HG03558 (cell line): ENCODE results near the gene NUB1.

Source experiments
- ATAC-seq: cut with Tn5 transposase; IDR thresholded peaks from one replicate; pipeline ENCODE4 v1.9.1; 2021; ENCODE audit warnings: moderate number of reproducible peaks; ENCODE audit not compliant: unreplicated experiment; ENCODE audit errors: extremely low read depth

NUB1 gene

DNA sequence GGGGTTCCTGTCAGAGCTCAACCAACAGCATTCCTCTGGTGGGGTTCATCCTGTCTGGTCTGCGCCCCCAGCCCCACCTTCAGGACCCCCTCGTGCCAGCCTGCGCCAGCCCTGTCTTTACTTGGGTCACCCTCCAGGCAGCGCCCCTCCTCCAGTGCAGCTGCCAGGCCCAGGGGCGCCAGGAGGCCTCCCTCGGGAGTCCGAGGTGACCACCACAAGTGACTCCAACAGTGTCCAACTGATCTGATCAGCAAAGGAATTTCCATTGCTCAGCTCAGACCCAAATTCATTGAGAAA is 57.6 kb downstream of the NUB1 start:
- ATAC-seq = no peak

DNA sequence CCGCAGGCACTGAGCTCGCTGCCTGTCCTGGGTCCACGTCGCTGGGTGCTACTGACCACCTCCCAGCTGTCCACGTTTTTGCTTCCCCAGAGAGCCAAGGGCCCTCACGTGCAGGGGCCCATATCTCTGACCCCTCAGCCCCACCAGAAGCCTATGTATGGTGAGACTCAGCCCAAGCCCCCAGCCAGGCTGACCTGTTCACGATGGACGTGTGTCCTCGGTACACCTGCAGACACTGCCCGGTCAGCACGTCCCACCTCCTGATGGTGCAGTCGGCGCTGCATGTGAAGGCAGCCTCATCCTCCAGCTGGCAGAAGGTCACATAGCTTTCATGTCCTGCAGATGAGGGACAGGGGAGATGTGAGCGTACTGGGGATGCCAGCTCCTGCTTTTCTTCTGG is 58.3 kb downstream of the NUB1 start:
- ATAC-seq = no peak

DNA sequence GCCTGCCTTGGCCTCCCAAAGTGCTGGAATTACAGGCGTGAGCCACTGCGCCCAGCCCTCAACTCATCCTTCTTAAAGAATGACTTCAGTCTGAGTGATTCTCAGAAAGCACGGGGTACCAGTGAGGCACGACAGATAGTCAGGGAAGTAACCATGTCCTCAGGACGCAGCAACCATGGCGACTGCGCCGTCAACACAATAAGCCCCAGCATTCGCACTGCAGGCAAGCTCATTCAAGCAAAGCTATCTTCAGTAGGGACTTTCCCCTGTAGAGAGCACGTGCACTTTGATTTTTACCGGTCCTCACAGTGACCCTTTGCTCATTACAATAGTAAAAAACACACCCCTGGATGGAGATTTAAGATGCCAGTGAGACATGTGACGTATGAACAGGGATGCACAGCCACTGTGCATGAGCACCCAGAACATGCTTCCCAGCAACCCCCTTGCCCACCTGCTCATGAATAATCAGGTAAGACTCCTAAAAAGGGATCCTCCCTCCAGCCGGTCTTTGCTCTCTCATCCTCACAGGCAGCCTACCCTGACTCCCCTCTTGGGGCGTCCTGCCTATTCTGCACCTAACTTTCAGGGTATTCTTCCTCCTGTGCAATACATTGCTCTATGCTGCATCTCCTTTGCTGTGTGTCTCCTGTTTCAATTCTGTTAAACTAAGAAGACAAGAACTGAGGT is 59.2 kb downstream of the NUB1 start:
- no peak for ATAC-seq

DNA sequence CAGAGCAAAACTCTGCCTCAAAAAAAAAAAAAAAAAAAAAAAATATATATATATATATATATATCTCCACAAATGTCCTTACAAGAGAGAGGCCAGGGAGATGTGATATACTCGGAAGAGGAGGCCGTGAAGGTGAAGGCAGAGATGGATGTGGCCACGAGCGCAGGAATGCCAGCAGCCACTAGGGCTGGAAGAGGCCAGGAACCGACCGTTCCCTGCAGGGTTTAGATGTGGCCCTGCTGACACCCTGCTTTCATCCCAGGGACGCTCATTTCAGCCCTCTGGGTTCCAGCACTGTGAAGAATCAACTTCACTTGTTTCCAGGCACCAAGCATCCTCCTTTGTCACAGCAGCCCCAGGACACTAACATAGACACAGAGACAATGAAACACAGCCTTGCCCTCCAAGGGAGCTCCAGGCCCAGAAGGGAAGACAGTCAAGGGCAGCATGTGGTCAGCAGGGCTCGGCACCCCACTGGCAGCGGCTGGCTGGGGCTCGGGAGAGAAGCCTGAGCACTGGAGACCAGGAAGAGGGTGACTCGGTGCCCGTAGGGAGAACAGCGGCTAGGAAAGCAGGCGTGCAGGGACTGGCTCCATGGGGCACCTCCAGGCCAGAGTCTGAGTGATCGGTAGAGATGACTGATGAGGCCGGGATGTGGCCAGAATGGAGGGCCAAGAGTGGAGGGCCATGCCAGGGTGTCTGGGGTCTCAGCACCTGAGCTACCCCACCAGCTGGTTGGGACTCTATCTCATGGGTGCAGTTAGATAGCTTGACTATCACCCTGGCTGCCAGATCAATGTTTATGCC is 60.6 kb downstream of the NUB1 start:
- no peak for ATAC-seq

DNA sequence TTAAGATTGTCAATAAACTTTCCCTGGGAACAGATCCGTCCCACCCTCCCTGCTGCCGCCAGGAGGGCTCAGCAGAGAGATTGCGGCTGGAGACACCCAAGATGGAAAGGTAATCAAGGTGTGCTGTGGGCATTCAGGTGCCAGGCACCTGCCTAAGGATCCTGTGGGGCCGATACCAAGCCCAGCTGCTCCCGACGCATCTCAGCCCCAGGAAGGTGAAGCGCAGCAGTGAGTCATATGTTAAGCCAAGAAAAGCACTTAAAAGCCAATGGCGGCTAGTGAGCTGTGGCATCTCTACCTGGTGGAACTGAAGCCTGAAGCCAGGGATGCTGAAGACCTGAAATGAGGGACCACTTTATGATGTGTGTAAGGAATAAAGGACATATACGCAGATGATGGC is 62.2 kb downstream of the NUB1 start:
- no peak for ATAC-seq

DNA sequence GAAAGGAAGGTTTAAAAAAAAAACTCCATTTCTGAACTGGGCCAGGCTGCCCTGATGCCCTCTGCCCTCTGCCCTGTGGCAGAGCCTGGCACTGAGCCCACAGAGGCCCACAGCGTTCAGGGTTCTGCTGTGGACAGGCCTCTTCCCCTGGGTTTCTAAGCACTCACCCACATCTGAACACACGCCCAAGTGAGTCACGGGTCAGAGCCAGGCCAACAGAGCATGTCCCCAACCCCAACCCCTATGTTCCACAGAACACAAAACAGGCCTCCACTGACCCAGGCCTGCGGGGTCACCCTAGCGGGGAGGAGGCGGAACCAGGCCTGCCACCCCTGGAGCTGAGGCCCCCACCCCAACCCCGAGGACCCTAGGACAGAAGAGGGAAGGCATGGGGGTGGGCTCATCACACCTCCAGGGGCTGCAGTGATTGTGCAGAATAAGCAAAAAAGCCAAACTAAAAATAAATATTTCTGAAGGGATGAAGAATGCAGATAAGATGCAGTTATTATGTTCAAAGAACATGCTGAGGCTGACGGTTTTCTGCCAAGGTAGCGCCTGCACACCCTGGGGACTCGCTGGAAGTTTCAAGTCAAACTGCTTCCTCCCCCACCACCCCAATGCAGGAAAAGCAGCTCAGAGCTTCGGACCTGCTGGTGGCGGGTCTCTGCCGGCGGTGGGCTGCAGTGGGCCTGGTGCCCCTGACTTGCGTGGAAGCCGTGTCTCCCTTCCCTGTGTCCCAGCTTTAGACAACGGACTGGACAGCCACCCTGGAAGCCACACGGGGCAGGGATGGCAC is 62.8 kb downstream of the NUB1 start:
- no peak for ATAC-seq

DNA sequence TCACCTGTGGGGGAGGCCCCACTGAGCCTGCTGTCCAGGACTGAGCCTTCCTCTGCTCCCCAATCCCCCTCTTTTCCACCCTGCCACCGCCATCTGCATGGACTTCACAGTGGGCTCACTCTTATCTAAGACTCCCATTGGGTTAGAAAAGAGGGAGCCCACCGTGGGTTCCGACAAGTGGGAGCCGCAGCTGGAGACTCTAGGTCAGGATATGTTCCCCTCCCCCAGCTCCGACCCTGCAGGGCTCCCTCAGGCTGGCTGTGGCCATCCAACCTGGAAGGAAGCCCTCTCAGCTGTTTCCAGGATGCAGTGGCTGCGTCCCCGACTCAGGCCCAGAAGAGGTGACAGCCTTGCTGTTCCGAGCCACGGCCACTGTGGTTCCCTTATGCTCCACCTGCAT is 63.4 kb downstream of the NUB1 start:
- no peak for ATAC-seq

DNA sequence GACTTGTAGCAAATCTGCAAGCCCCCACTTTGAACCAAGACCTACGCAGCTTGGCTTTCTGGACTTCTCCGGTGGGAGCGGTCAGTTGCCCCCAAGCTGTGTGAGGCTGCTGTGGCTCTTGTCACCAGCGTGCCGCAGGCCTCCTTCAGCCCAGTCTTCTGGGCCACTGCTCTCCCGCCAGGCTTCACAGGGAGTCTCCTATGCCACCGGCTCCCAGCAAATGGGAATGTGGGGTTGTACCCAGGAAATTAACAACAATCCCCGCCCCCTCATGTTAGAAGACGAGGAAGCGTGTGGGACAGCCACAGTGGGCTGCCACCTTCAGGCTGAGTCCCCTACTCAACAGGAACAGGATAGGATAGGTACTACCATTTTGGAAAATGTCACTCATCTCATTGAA is 64.0 kb downstream of the NUB1 start:
- ATAC-seq = no peak

DNA sequence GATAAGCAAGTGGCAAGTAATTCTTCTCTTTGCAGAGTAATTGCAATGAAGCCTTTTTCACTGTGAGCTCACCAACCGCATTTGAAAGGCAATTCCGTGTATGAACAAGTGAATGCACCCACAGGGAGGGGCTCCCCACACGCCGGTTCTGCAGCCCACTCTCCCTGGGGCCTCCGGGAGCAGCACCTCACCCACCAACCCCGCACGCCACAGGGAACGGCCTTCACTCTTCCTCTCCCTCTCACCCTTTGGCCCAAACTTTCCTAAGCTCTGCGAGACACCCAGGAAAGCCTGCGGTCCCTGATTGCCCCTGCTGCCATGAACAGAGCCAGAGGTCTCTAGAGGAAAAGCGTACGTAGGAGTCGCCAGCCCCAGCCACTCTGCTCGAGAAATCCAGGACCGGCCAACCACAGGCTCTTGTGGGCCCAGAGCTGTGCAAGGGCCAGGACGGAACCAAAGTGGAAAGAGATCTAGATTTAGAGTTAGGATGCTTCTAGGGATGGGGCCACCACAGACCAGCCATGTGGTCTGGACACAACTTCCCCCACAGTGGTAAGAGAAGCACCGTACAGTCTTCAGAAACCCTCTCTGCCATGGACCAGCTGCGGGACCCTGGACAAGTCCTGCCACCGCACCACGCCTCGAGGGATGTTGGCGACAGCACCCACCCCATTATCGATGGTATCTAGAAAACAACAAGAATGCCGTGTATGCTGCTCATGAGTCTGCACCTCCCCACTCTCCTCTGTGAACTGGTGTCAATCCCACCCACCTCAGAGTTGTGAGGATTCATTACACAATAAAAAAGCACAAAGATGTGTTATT is 64.7 kb downstream of the NUB1 start:
- no peak for ATAC-seq

DNA sequence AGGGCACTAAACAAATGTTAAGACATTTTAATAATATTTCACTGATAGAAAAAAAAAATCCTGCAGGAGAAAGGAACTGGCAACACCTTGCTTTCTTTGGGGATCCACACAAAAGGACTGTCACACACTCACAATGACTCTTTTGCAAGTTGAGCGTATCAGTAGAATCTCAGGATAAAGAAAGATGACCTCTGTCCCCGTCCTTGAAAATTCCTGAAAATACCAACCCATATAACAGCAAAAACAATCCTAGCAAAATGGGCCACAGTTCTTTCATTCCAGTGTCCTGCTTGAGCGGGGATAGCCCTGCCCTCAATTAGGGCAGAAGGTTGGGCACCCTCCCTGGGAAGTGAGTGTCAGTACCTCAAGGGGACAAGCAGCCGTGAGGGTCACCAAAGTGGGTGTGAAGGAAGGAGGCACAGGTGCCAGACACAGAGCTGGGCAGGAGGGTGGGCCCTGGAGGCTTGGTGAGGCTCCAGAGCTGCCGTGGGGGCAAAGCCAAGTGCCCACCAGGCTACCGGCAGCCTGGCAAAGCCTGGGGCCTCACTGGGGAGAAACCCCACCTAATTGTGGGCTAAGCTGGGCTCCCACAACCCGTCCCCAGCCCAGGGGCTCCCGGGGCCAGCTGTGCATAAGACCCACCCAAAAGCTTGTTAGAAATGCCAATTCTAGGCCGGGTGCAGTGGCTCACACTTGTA is 65.4 kb downstream of the NUB1 start:
- ATAC-seq = no peak

DNA sequence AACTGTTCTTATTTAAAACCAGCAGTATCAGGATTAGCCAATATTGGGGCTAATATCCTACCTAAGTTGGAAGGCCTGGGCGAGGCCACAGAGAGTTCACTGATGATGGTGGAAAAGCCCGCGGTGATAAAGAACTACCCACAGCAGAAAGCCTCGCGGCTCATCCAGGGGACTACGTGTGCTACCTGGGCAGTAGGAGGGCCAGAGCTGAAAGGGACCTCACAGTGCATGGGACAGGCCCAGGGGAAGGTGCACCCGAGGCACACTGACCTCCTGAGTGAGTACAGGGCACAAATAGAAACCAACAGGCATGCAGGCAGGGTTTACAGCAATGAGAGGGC is 66.9 kb downstream of the NUB1 start:
- no peak for ATAC-seq

DNA sequence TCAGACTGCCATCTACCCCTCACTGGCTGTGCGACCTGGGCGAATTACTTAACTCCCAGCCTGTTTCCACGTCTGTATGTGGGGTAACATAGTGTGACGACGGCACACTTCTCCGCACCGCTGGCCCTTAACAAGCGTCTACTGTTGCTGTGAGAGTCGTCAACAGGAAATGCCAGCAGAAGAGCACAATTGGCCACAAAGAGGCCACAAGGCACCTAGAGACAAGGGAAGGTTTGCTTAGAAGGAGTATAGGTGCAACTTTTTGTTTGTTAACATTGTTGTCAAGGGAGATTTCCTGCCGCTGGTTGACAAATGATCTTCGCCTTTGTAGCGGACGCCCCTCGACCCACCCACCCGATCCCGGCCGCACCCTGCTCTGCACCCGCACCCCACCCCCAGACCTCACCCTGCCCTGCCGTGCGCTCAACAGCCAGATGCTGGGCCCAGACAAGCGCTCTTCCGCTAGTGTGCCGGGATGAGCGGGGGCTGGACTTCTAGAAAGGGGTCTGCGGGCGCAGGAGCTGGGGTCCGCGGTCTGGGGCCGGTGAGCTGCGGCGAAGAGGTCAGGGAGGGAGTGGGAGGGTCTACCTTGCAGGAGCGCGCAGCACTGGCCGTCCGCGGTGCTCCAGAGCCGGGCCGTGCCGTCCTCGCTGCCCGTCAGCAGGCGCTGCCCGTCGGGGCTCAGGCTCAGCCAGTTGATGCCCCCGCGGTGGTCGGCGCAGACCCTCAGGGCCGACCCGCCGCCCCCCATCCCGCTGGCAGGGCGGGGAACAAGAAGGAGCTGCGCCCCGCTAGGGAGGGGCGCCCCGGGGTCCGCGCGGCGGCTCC is 67.4 kb downstream of the NUB1 start:
- no peak for ATAC-seq

DNA sequence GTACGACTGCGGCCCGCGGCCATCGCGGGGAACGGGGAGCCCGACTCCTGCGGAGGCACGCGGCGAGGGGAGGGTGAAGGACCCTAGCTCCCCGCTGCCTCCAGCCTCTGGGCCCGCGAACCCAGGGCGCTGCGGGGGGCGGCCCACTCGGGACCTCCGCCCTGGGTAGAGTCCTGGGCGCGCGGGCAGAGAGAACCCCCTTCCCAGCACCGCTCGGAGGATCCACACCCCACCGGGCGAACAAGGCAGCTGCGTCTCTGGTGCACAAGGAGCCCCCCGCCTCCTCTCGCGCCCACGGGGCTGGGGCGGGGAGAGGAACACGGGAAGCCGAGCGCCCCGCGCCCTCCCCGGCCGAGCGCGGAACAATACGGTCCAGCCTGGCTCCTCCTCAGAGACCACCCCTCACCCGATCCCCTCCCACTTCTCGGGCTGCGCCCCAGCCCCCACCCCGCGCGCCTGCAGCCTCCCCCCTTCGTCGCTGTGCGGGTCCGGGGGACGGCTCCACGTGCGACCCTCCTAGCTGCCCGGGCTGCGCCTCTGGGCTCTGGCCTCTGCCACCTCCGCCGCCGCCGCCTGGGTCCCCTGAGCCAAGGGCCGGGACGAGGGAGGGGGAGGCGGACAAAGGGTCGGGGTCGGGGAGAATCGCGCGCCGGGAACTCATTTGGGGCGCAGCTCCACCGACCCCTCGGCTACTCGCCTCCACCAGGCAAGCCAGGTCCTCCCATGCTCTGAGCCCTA is 68.2 kb downstream of the NUB1 start, which contains the start of gene WDR86:
Gene WDR86 (minus strand): TSS at position 372 of the 738 bp plus-strand sequence. CDS start 449 bp downstream, outside the sequence.
- no peak for ATAC-seq

DNA sequence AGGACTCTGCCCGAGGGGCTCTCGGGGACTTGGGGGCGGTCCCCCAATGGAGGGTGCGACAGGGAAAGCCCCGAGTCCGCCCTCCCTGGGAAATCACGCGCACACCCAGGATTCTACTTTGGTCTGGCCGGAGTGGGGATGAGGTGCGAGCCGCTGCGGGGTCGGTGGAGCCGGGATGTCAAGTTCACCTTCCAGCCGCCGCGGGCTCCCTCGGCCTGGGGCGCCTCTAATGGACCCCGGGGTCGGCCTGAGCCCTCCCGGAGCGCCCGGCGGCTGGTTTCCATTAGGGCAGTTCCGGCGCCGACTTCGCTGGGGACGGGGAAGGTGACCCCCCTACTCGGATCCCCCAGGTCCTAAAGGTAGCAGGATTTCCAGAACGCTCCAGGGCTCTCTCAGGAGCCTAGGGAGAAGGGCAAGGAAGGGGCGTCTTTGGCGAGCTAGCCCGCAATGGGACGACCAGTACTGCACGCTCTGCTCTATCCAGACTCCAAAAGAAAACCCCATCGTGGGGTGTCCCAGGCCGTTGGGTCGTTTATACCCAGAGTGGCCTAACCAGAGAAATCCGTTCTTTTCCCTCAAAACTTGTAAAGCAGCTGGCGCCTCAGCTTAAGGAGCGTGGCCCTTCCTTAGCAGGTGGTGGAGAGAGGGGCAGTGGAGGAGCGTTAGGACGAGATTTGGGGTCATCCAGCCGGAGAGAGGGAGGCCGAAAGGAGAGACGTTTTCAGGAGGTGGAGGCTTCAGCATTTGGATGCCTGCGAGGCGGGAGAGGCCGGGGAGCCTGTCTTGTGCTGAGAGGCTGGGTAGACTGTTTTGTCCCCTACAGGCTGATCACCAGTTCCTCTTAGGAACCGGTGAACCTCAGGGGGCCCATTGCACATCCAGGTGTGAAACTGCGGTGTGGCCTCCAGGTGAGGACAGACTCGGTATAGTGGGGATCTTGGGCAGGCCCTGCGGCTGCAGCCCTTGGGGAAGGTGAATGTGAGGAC is 69.1 kb downstream of the NUB1 start:
- no peak for ATAC-seq

DNA sequence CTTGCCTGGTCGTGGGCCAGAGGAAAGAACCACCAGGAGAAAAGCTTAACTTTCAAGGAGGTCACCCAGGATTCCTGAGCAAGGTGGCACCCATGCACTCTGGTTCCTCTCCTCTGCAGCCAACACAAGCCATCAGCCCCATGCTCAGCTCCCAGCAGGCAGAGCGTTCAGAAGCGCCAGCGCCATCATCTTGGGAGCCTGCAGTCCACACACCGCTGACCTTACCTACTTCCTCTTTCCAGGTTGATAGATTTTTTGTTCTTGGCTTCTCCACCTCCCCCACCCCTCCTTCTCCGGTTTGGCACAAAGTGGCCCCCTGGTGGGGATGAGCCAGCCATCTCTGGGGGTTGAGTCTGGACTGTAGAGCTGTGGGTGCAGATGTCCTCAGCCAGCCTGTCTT is 69.9 kb downstream of the NUB1 start:
- no peak for ATAC-seq

DNA sequence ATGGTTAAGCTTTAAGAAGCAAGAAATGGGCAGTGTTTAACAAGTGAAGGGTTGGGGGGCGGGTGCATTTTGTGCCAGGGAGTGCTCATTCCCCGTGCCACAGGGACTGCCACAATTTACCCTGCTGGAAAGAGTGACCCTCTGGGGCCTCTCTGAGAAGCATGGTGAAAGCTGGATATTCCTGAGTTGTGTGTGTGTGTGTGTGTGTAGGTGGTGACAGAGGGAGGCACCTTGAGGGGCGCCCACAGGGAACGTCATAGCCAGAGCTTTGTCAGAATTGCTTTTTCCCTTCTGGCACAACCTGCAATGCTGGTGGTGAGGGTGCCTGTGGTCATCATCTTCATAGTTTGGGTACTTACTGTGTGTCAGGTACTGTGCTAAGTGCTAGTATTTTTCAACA is 70.7 kb downstream of the NUB1 start:
- ATAC-seq = no peak

DNA sequence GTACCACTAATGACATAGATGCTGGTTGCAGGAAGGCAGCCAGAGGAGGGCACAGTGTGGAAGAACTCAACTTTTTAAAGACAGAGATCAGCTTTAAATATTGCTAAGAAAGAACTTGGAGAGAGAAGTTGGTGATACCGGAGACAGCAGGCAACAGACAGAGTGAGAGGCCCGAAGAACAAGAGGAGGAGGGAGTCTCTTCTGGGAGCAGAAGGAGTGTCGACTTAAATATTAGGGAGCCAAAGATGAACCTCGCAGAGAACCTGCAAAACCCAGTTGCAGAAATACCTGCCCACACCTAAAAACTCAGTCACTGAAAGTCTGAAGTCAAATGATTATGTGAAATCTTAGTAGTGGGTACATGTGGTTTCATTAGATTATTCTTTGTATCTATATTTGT is 71.6 kb downstream of the NUB1 start:
- no peak for ATAC-seq
